NCI-H187 (cell line): Measurements from ENCODE around the gene HMGXB4.
A peak's percentile ranks its signal among the peaks of the same experiment; 100 is the strongest.

ENCODE experiments used
- DNase-seq, 2 experiments: peaks; one replicate each; lab custom pipeline; 2025; lab: John Stamatoyannopoulos, UW

HMGXB4 gene

DNA sequence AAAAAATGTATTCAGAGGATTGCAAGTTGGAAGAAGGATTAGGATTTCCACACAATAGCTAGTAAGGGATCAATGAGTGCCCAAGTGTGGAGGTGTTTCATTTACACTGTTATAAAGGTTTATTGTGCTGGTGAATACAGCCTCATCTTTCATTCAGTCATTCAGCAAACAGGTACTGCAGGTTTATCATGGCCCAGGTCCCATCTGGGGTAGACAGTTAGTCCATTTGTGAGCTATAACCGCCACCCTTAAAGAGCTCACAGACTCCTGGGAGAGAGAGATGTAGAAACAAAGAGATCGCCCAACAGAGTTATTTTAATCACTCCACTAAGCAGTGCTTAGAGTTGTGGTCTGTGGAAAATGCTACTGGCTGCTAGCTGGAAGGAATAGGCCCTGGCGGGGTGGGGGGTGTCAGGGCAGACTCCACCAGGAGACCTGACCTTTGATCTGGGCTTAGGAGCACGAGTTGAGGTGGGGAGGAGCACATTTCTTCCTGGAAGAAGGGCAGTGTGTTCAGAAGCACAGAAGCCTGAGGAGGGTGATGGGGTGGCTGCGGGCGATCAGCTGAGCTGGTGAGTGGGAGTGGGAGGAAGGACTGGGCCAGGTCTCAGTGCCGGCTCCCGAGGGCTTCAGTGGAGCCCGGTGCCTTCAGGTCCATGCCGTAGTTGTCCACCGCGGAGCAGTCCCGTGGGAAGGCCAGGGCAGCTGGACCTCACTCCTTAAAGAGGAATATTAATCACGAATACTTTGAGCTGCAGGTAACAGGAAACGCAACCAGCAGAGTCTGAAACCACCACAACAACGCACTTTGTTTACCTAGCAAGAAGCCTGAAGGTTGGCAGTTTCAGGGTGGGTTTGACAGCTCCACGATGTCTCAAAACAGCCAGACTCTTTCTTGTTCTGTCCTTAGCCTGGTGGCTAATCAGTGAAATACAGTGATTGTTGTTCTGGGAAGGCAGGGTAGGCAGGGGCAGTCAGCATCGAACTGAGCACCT is 53.6 kb downstream of the HMGXB4 start:
- DNase-seq = no peak

- DNase-seq = no peak
Observed at GRCh38 chr22:35311551-35311999, 54.3 kb downstream of the HMGXB4 start.

DNA sequence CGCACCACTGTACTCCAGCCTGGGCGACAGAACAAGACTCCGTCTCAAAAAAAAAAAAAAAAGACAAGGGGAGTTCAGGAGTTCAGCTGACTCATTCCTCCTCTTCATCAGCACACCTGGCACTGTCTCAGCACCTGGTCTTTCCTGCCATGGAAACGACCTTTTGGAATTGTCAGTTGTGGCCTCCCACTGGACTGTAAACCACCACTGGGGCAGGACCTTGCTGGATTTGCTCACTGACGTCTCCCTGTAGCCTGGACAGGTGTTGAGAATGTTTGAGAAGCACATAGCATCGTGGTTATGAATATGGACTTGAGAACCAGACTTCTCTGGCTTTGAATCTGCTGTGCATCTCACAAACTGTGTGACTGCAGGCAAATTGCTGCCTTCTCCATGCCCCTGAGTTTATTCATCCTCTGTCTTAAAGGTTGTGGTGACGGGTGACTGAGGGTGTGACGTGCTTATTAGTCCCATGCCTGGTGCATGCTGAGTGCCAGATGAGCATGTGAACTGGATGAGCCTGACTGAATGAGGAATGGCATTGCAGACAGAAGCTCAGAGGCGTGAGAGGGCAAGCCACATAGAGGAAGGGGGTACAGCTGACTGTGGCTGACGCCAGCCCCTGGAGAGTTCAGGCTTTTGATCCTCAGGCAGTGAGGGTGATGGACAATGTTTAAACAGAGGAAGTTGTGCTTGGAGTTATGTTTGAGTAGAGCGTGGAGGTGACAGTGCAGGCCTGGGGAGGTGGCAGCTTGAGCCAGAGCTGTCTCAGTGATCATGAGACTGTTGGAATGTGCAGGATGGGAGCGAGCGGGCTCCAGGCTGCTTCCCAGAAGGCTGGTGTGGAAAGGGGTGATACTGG is 55.1 kb downstream of the HMGXB4 start:
- DNase-seq = no peak

DNA sequence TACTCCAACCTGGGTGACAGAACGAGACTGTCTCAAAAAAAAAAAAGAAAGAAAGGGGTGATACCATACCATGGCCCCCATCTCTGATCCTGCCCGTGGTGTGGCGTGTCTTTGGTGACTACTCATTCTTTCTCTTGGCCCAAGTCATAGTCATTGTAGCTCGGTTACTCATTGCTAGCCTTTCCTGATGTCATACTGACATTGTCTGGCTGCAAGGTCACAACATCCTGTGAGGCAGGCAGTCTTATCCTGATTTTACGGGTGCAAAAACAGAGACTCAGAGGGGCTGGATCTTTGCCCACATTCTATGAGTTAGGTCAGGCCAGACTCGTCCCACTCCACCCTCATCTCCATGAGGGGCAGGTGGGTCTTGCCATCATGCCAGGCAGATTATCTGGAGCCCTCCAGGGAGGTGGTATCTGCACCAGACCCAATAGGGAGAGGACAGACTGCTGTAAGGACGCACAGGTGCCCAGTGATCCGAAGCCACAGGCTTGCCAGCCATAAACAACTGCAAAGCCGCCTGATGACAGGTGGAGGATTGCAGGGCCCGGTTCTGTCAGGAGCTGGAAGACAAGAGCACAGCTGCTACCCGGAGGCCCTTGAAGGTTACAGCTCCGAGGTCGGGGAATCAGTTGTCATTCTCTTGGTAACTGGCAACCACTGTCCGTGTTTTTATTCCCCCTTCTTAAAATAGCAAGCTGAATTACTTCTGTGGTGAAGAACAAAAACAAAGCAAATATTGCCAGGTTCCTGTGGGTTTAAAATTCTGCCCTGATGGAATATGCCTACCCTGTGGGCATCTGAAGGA is 56.2 kb downstream of the HMGXB4 start:
- peak; percentile 13 to 64 for DNase-seq

DNA sequence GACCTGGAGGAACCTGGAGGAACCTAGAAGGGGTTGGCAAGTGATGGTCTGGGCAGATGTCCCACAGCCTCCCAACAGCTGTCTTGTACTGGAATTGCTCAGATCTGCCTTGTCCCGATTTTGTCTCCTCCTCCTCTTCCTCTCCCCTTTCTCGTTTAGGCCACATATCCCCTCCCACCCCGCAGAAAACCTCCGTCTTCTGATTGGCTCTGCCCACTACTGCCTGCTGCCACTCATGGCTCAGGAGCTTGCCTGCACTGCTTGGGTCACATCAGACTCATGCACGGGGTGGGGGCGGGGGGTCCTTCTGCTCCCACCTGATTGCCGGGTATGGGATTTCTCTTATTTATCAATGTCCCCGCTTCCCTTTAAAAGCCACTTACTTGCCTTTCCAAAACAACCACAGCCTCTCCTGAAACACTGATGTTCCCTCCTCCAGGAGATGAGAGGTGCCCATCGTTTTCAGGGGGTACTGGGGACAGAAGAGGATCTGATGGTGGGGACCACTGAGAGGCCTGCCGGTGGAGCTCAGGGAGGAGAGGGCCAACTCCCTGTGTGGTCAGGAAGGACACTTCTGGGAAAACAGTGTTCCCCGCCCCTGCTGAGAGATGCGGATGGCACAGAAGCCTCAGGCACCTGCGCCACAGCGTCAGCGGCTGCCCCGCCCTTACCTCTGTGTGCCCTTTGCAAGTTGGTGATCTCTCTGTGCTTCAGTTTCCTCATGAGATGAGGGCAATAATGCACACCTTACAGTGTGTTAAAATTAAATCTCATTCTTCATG is 57.1 kb downstream of the HMGXB4 start:
- no peak for DNase-seq

GRCh38 chr22:35315141-35315854 is 58.0 kb downstream of the HMGXB4 start:
- no peak for DNase-seq

DNA sequence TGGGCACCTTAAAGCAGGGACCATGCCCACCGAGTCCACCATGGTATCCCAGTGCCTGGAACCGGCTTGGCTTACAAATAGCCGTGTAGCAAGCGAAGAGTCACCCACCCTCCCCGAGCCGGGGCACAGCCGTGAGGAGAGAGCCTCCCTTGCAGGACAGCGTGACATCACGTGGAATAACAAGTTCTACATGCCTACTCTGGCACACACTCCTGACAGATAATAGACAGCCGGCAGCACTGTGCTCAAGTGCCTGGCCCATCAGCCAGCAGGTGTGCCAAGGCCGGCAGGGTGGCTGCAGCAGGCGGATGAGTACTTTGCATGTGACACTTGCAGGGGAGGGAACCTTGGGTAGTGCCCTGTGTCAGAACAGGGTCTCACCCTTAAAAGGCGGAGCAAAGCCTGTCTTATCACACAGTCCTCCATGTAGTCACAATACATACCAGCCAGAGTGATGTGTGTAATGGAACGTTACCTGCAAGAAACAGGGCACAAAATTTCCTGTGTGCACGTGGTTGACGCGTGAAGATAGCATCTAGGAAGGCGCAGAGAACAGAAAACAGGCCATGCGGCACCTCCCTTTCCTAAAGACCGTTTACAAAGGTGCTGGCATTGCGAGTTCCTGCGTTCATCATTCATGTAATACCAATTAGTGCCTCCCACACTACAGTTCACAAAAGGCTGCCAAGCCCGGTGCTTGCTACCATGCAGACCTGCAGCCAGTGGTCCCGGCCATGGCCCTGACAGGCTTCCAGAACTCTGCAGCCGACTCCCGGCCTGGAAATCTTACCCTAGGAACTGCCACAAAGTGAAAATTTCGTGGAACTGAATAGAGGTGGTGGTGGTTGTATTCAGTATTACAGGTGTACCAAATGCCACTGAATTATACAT is 58.8 kb downstream of the HMGXB4 start:
- peak; percentile 7 to 17 for DNase-seq

- DNase-seq = no peak
Observed at GRCh38 chr22:35316751-35317150, 59.5 kb downstream of the HMGXB4 start.

GRCh38 chr22:35317680-35318290 is 60.5 kb downstream of the HMGXB4 start:
- DNase-seq = no peak

DNA sequence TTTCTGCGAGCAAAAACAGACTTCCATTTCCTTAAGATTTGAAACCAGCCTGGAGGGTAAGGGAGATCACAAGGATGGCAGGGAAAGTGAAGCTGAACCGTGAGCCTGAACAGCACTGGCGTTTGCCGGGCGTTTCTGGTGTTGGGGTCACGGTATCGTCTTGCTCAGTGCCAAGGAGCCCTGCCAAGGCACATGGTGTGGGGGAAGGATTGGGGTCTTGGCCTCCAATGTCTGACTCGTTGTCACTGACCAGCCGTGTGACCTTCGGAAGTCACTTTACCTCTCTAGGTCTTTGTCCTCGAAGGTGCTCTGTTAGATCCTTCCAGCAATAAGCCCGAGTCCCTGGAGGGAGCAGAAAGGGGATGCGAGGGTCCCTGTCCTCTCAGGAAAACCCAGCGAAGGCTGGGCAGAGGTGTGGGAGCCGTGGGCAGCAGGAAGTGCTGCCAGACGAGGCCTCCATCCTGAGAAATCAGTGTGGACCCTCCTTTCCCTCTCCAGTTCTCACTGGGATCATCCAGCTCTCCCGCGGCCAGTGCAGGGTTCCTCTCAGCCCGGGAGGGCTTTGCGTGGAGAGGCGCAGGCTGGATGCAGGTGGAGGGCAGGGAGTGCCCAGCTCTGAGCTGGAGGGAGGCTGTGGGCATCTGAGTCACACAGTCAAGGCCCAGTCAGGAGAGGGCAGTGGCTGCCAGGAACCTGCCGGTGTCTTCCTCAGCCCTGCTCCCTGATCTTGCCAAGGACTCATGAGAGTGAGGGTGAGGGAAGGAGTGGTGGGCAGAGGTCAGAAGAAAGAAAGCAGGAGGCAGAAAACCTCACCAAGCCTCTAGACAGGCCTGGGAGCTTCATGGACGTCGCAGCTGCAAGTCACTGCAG is 61.3 kb downstream of the HMGXB4 start:
- no peak for DNase-seq

DNA sequence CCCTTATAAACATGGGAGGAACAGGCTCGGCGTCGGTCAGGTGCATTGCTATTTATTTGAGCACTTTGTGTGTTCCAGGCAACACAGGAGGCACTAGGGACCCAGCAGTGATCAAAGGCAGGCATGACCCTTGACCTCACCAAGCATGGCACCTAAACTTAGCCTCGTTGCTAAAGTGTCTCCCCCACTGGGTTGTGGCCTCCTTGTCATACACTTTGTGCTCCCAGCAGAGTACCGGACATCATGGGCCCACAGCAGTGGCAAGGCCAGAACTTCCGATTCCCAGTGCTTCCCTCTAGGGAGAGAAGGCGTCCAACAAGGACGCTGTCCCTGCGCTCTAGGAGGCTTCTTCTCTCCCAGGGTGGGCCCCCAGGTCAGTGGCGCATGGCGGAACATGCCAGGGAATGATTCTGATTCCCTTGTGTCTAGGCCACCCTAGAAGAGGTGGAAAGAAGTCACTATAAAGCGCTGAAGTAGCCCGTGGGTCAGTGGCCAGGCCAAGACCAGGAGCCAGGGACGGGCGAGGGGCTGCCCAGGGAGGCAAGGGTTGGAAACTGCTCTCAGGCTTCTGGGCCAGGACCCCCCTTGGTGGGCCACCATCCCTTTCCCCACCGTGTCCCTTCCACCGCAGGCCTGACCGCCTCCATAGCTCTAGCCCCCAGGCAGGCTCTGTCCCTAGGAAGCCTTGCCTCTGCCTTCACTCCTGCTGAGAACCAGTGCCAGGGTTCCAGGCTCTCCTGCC is 62.1 kb downstream of the HMGXB4 start:
- no peak for DNase-seq

- no peak for DNase-seq
Observed at GRCh38 chr22:35322126-35322525, 64.8 kb downstream of the HMGXB4 start.

DNA sequence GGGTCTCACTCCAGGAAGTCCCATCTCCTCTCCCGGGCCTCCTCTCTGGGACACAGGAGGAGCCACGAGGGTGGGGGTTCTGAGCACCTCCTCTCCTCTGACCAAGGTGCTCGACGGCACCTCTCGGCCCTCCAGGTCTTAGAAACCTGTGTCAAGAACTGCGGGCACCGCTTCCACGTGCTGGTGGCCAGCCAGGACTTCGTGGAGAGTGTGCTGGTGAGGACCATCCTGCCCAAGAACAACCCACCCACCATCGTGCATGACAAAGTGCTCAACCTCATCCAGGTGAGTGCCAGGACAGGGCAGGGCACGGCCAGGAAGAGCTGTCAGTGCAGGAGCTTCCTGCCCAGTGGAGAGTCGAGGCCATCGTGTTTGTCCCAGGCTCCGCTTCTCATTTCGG is 65.6 kb downstream of the HMGXB4 start:
- DNase-seq = no peak

- DNase-seq = no peak
Observed at GRCh38 chr22:35323305-35323704, 66.0 kb downstream of the HMGXB4 start.

GRCh38 chr22:35324067-35324466 is 66.8 kb downstream of the HMGXB4 start:
- DNase-seq = no peak

- DNase-seq = no peak
Observed at GRCh38 chr22:35324762-35325161, 67.5 kb downstream of the HMGXB4 start.

DNA sequence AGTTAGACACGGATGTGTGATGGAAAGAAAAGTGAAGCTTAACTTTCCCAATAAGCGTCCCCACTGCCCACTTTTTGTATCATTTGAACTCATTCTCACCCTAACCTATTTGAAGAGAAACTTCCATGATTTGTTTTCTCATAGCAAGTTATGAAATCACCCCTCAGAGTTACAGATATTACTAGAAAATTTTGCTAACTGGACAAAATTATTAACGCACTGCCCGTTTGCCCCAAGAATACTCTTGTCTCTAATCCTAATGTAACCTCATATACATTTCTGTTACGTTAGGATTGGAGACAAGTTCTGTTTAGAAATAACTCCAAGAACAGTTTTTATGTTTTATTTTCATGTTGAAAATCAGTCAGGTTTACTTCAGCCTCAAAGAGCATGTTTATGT is 67.9 kb downstream of the HMGXB4 start:
- DNase-seq = no peak
